GM10248 (cell line): ENCODE measurements around the gene PRKRA.

Experiments
- CTCF ChIA-PET: fragments of 300-600 bp; sonication (Branson Sonifier 250); formaldehyde crosslinking; extraction: SDS; loops from one replicate; lab custom pipeline; 2021; ENCODE audit warnings: antibody characterized with exemption; lab: Yijun Ruan, JAX
- POLR2A ChIA-PET: fragments of 350-650 bp; sonication (Branson Sonifier 250); formaldehyde crosslinking; extraction: SDS; loops from one replicate; lab custom pipeline; 2020; ENCODE audit warnings: antibody characterized with exemption; lab: Yijun Ruan, JAX
- DNase-seq: peaks from one replicate; pipeline ENCODE4 v3.0.0; 2012; ENCODE audit errors: extremely low spot score
- CTCF ChIP-seq: IDR thresholded peaks from 2 replicates; pipeline ENCODE4 v1.5.1; 2012; ENCODE audit warnings: mild to moderate bottlenecking, low read depth; ENCODE audit errors: extremely low read depth, missing control alignments, control extremely low read depth

Gene PRKRA

DNA sequence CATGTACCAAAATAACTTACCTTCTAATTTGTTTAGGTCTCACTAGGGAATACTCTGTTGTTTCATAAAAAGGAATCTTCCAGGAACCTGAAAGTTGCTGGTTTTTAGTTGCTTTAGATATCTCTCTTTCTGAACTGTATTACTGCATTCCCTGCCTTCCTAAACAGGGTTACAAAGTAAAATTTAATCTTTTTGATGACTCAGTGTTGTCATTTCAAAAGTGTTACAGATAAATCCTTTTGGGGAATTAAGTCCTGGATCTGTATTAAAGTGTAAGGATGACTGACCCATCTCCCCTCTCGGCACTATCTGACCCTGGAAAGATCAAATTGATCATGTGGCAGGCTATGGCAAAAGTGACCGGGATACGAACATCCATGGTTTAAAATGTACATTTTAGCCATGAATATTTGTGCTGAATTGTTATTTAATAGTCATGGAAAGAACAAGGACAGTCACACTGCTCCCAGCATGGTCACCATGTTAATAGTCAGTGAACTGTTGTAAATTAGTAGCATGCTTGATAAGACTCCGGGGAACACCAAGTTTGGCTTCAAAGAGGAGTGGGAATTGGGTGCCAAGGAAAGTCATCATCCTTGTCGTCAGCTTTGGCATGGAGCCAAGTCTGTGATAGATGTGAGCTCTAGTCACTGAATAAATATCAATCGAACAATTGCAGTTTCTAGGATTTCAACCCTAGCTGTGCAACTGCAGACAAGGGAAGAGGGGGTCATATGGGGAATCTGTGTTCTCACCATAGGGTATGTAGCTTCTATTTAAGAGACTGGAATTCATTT is 33.5 kb upstream of the PRKRA start:
- CTCF ChIA-PET, result no interaction called here

GRCh38 chr2:178482437-178482836 is 31.5 kb upstream of the PRKRA start:
- DNase-seq, result peak; percentile 38
- CTCF ChIA-PET, result interaction anchor here (0.7 to 1.7 kb wide), 12 partner anchors 10 to 68 kb away, joined by 3 to 7 read pairs (median 3); no protein-coding TSS in a partner anchor
- TF ChIP-seq CTCF, result no peak
- POLR2A ChIA-PET, result interaction anchor here (0.6 kb wide), 4 partner anchors 11 to 75 kb away, joined by 3 to 6 read pairs (median 4); no protein-coding TSS in a partner anchor

More for the DNA sequence above, 33.5 kb upstream of the PRKRA start:
- POLR2A ChIA-PET, result no interaction called here
- TF ChIP-seq CTCF, result no peak
- DNase-seq, result no peak

- peak; percentile 91 for DNase-seq
- ChIA-PET POLR2A (no interaction called here), CTCF (interaction anchor here (1.1 to 1.7 kb wide), 5 partner anchors 18 to 64 kb away, joined by 3 to 4 read pairs (median 3); no protein-coding TSS in a partner anchor)
- TF ChIP-seq CTCF, result no peak
These were observed 29.5 kb upstream of the PRKRA start, which contains the start of gene PLEKHA3 for GRCh38 chr2:178480227-178481181. PLEKHA3 (plus strand) TSS chr2:178480457; CDS start chr2:178480870, 413 bp downstream.

- DNase-seq, result no peak
- TF ChIP-seq CTCF, result no peak
- CTCF ChIA-PET, result interaction anchor here (1.1 to 1.4 kb wide), 3 partner anchors 38 to 65 kb away, joined by 3 to 4 read pairs (median 3); no protein-coding TSS in a partner anchor
- POLR2A ChIA-PET, result no interaction called here
These were observed 28.8 kb upstream of the PRKRA start for GRCh38 chr2:178479758-178480226.

DNA sequence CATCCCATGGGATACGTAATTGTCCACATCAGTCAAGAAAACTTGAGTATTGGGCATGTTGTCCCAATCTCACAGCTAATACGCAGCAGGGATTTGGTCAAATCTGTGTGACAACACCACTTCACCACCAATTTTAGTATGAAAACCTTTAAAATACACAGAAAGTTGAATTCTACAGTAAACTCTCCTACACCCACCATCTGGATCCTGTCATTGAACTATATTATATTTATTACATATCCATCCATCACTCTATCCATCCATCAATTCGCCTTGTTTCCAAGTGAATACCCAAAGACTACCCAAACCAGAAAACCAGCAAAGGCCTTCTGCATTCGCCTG is 28.3 kb upstream of the PRKRA start:
- ChIA-PET POLR2A (no interaction called here), CTCF (interaction anchor here (1.1 to 1.4 kb wide), 3 partner anchors 38 to 65 kb away, joined by 3 to 4 read pairs (median 3); no protein-coding TSS in a partner anchor)
- DNase-seq, result no peak
- no peak for TF ChIP-seq CTCF
